Measurements from ENCODE around the gene C21orf91.
"Not testable (repeated sequence)": the region's sequence is repeated elsewhere in the genome, so short reads cannot be mapped to it uniquely, and the experiment has no call there.

The C21orf91 gene

GRCh38 chr21:17777072-17777765, 41.9 kb downstream of the C21orf91 start:
- no peak for TF ChIP-seq CTCF (IDR thresholded peaks at IDR 0.05; ENCODE audit: low read depth, low read length)
- no peak for DNase-seq (ENCODE audit: extremely low read depth, low read depth)

- no peak for TF ChIP-seq CTCF (IDR thresholded peaks at IDR 0.05; ENCODE audit: low read depth, low read length)
- no peak for DNase-seq (ENCODE audit: extremely low read depth, low read depth)
Observed at GRCh38 chr21:17775431-17776126, 43.6 kb downstream of the C21orf91 start.

- DNase-seq (ENCODE audit: extremely low read depth, low read depth), result not testable (repeated sequence)
Observed at GRCh38 chr21:17775021-17775420, 44.1 kb downstream of the C21orf91 start.

GRCh38 chr21:17769447-17769845, 49.7 kb downstream of the C21orf91 start:
- no peak for TF ChIP-seq CTCF (IDR thresholded peaks at IDR 0.05; ENCODE audit: low read depth, low read length)

GRCh38 chr21:17768840-17769446, 50.2 kb downstream of the C21orf91 start:
- DNase-seq (ENCODE audit: extremely low read depth, low read depth), result no peak
- no peak for TF ChIP-seq CTCF (IDR thresholded peaks at IDR 0.05; ENCODE audit: low read depth, low read length)

More at GRCh38 chr21:17769447-17769845, 49.7 kb downstream of the C21orf91 start:
- no peak for DNase-seq (ENCODE audit: extremely low read depth, low read depth)

- no peak for TF ChIP-seq CTCF (IDR thresholded peaks at IDR 0.05; ENCODE audit: low read depth, low read length)
- DNase-seq (ENCODE audit: extremely low read depth, low read depth), result no peak
Observed at GRCh38 chr21:17765207-17765606, 53.9 kb downstream of the C21orf91 start.

- no peak for DNase-seq (ENCODE audit: extremely low read depth, low read depth)
- no peak for TF ChIP-seq CTCF (IDR thresholded peaks at IDR 0.05; ENCODE audit: low read depth, low read length)
Observed at GRCh38 chr21:17763288-17764037, 55.7 kb downstream of the C21orf91 start.

All from AG09319 (cell line).